Smooth muscle cell of trachea (primary cell): Measurements from ENCODE around the gene FNDC11. TPM values are rescaled to one million over a fixed set of nuclear protein-coding genes. Genes with fewer than 3 reads are reported as not detected.

Experiments
- total RNA-seq: library from RNA; depleted of rRNA; stranded (reverse); fragments of >200 nt; gene quantifications from 2 replicates; pipeline ENCODE4 v1.2.1, GENCODE V29; 2014

Gene FNDC11, protein sequence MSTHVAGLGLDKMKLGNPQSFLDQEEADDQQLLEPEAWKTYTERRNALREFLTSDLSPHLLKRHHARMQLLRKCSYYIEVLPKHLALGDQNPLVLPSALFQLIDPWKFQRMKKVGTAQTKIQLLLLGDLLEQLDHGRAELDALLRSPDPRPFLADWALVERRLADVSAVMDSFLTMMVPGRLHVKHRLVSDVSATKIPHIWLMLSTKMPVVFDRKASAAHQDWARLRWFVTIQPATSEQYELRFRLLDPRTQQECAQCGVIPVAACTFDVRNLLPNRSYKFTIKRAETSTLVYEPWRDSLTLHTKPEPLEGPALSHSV
- total RNA-seq, result 1.8 and 2.3 TPM in 2 replicates

DNA sequence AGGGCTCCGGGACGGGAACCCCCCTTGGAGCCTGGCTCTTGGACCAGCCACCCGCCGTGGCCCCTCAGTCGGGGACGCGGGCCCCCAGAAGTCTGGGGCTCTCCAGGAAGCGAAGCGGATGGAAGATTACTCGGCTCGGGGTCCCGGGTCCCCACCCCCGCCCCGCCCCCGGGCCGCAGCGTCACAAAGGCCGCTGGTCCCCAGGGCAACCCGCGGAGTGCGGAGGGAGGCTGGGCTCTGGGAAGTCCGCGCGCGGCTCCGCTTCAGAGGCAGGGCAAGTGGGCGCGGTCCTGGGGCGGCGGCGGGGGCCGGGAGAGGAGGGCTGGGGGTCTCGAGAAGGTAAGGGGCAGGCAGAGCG, at the start of gene FNDC11:
FNDC11 (plus strand) TSS at position 227 of the 358 bp plus-strand sequence. CDS start 1,505 bp downstream, outside the sequence.

DNA sequence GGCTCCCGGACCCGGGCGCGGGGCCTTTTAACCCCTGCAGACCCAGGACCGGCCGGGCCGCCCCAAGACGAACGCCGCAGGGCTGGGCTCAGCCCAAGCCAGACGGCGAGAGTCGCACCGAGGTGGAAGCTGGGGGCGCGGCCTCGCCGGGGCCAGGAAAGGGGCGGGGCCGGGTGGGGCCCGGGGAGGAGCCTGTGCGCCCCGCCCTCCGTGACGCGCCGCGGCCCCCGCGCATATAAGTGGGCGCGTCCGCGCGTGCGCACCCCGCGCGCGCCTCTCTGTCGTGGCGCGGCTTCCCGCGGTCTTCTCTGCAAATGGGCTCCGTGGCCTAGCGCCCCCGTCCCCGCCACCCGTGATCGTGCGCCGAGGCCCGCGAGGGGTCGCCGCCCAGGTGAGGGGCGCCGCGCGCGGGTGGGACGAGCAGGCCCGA, 33.4 kb upstream of the FNDC11 start, which contains the start of gene PPDPF:
PPDPF (plus strand) TSS at position 262 of the 430 bp plus-strand sequence. CDS start 544 bp downstream, outside the sequence.

DNA sequence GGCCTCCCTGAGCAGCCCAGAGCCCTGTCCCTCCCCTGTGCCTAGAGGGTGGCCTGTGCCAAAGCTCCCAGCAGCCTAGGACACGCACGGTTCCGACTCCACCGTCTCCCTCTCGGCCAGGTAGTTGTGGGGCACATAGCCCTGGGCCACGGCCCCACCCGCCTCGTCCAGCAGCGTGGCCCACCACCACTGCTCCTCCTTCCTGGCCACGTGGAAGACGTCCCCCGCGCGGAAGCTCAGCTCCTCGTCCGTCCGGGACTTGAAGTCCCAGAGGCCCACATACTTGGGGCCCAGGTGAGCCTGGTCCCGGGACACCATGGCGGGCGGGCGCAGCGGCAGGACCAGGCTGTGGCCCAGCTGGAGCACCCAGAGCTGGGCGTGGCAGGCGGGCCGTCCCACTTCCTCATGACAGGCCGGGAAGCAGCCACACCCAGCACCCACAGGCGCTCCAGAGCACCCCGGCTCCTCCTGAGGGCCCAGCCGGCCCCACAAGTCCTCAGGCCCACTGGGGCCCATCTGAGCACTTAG, 16.9 kb upstream of the FNDC11 start, which contains the start of gene PTK6:
PTK6 (minus strand) TSS at position 380 of the 528 bp plus-strand sequence; CDS start at position 318, 62 bp downstream.

DNA sequence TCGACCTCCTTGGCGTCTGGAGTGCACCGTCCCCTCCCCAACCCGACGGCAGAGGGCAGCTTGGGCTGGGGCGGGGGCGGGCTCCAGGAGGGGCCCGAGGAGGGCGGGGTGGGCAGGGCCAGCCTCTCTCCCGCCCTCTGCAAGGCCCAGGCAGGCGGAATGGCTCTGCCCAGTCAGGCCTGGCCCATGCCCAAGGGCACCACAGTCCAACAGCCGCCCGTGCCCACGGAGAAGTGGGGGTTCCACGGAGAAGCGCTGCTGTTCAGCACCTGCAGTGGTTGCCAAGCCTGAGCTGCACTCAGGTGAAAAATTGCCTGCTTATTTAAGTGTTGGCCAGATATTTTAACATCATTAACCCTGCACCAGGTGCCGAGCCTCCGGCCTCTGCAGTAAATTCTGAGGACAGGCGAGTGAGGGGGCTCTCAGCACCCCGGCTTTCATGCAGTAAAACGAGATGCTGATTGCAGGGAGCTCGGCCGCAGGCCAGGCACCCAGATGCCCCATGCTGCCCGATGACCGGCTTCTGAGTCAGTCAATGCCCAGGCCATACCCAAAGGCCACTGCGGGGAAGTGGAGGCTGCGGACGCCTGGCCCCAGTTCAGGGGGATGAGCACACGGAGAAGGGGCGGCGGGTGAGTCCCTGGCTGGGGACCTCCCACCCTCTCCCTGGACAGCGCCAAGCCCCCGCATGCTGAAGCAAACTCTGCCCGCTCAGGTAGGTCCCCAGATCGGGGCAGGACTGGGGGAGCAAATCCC, 6.1 kb upstream of the FNDC11 start, which contains the start of gene SRMS:
SRMS (minus strand) TSS at position 25 of the 756 bp plus-strand sequence. CDS start 286 bp downstream, outside the sequence.

DNA sequence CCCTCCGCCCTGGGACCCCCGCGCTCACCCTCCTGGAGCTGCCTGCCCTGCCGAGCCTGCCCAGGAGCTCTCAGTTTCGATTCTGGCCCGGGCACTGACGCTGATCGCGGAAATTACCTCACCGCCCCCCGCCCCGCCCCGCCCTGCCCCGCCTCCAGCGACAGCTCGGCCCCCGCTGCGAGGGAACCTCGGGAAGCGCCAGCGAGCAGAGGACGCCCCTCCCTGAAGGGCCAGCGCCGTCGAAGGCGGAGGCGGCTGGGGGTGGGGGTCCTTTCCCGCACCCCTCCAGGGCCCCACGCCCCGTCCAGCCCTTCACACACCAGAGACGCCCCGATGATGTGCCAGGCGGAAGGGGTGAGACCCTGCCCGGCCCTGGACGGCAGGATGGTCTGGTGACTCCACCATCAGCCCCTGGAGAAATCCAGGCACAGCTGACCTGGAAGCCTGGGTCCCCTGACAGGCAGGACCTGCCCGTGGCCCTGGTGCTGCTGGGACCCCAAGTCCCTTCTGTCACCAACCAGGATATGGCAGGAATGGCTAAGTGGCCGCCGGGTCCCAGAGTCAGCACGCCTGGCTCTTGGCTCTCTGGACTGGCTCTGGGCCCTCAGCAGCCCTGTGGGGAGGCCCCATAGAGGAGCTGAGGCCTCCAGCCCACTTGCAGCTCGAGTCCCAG, 20.3 kb downstream of the FNDC11 start, which contains the start of gene HELZ2:
HELZ2 (minus strand) TSS at position 84 of the 673 bp plus-strand sequence. CDS start 1,854 bp downstream, outside the sequence.

Other genes starting within 250 kb of the FNDC11 start
- not detected in 2 replicates for gene CHRNA4, start 192.8 kb upstream of the FNDC11 start, total RNA-seq
- under 0.01 TPM in 1 of 2 replicates, not detected in the other for gene KCNQ2, start 81.5 kb upstream of the FNDC11 start, total RNA-seq
- gene EEF1A2, start 55.1 kb upstream of the FNDC11 start, total RNA-seq, result 0.87 and 8.6 TPM in 2 replicates
- 56.0 and 105 TPM in 2 replicates for gene PPDPF, start 33.4 kb upstream of the FNDC11 start, total RNA-seq
- gene PTK6, start 16.8 kb upstream of the FNDC11 start, total RNA-seq, result 0.17 TPM in 1 of 2 replicates, not detected in the other
- gene SRMS, start 6.4 kb upstream of the FNDC11 start, total RNA-seq, result not detected in 2 replicates
- 49.3 and 67.3 TPM in 2 replicates for gene HELZ2, start 20.1 kb downstream of the FNDC11 start, total RNA-seq
- 10.6 and 14.4 TPM in 2 replicates for gene GMEB2, start 72.9 kb downstream of the FNDC11 start, total RNA-seq
- gene STMN3, start 99.3 kb downstream of the FNDC11 start, total RNA-seq, result 27.2 and 36.7 TPM in 2 replicates
- 12.2 and 14.7 TPM in 2 replicates for gene RTEL1, start 104.2 kb downstream of the FNDC11 start, total RNA-seq
- gene TNFRSF6B, start 142.5 kb downstream of the FNDC11 start, total RNA-seq, result 24.3 and 66.5 TPM in 2 replicates
- gene ARFRP1, start 153.8 kb downstream of the FNDC11 start, total RNA-seq, result 39.0 and 42.9 TPM in 2 replicates
- gene ZGPAT, start 153.9 kb downstream of the FNDC11 start, total RNA-seq, result 19.9 and 24.1 TPM in 2 replicates
- 6.1 and 9.3 TPM in 2 replicates for gene LIME1, start 182.5 kb downstream of the FNDC11 start, total RNA-seq
- 39.1 and 85.3 TPM in 2 replicates for gene SLC2A4RG, start 185.6 kb downstream of the FNDC11 start, total RNA-seq